HCT116 (cell line): Measurements from ENCODE around the gene AMZ2. TPM values are rescaled to one million over a fixed set of nuclear protein-coding genes. Genes with fewer than 3 reads are reported as not detected.
"Not testable (repeated sequence)": the region's sequence is repeated elsewhere in the genome, so short reads cannot be mapped to it uniquely, and the experiment has no call there.

Experiments used
- ATAC-seq: fragments of 200-7000 bp; cut with Tn5 transposase; 2 replicates; pipeline ENCODE4 v1.9.1; 2020; ENCODE audit warnings: mild to moderate bottlenecking, moderate library complexity
- BruUV-seq: library from RNA; stranded (reverse); fragments of 400-500 nt; replicated peaks from 2 replicates; lab custom pipeline; 2021; lab: Mats Ljungman, UMichigan
- CTCF ChIA-PET: fragments of 300-600 bp; sonication (Branson Sonifier 250); formaldehyde crosslinking; loops from one replicate; lab custom pipeline; 2021; ENCODE audit warnings: antibody characterized with exemption; lab: Charles Lee
- POLR2A ChIA-PET: fragments of 300-600, 350-600 bp; sonication (Branson Sonifier 250); formaldehyde crosslinking; loops from one replicate; lab custom pipeline; 2021; ENCODE audit warnings: antibody characterized with exemption; lab: Charles Lee
- RAD21 ChIA-PET, 2 experiments: fragments of 300-600 bp; sonication (Branson Sonifier 250); formaldehyde crosslinking; loops; one replicate each; lab custom pipeline; 2023; ENCODE audit warnings: low total read pairs in 2 of 2; ENCODE audit not compliant: uncharacterized antibody in 2 of 2, unreplicated experiment in 2 of 2, low non-redundant PET in 1 of 2; lab: Charles Lee
- DNase-seq: peaks from one replicate; pipeline ENCODE4 v3.0.0-alpha.2; 2010; ENCODE audit warnings: low read depth, low spot score
- H2AFZ ChIP-seq: fragments of 200-600 bp; shearing (Covaris generic), sonication (generic); 2 replicates; pipeline ENCODE4 v1.6.1; 2017; ENCODE audit warnings: low read depth, mixed run types, mixed read lengths, antibody characterized with exemption, low read length; ENCODE audit not compliant: poor library complexity, severe bottlenecking
- H3K27ac ChIP-seq: 2 replicates; pipeline ENCODE4 v1.5.1; 2012; ENCODE audit warnings: low read depth, low read length
- H3K27me3 ChIP-seq: fragments of 200-600 bp; sonication (generic); 2 replicates; pipeline ENCODE4 v1.6.1; 2016; ENCODE audit warnings: mixed run types, low read length, mixed read lengths; ENCODE audit not compliant: insufficient read depth
- H3K36me3 ChIP-seq, 2 experiments: fragments of 200-500 bp in 1 of 2; fragments of 200-600 bp in 1 of 2; sonication (Bioruptor generic) in 1 of 2; sonication (generic) in 1 of 2; 2 replicates each; pipeline versions ENCODE4 v1.5.1 to v1.6.1; 2014 to 2016; ENCODE audit warnings: low read length in 2 of 2, inconsistent platforms in 1 of 2, mixed read lengths in 1 of 2, mixed run types in 1 of 2; ENCODE audit not compliant: insufficient read depth in 2 of 2, control insufficient read depth in 1 of 2
- H3K4me1 ChIP-seq, 2 experiments: fragments of 200-600 bp in 1 of 2; sonication (generic) in 1 of 2; 2 replicates each; pipeline versions ENCODE4 v1.5.1 to v1.6.1; 2012 to 2017; ENCODE audit warnings: low read length in 2 of 2, inconsistent platforms in 1 of 2, mild to moderate bottlenecking in 1 of 2, mixed read lengths in 1 of 2, mixed run types in 1 of 2, moderate library complexity in 1 of 2; ENCODE audit not compliant: insufficient read depth in 2 of 2, control insufficient read depth in 1 of 2
- H3K4me2 ChIP-seq: fragments of 200-600 bp; sonication (generic); 2 replicates; pipeline ENCODE4 v1.6.1; 2017; ENCODE audit warnings: mixed run types, low read length, mixed read lengths
- H3K4me3 ChIP-seq, 2 experiments: fragments of 200-600 bp in 1 of 2; sonication (generic) in 1 of 2; replicated peaks in 1 of 2; 2 replicates each; pipeline ENCODE4 v1.5.1; 2011 to 2016; ENCODE audit warnings: low read length in 2 of 2, control low read depth in 1 of 2, low read depth in 1 of 2, mild to moderate bottlenecking in 1 of 2, mixed read lengths in 1 of 2, mixed run types in 1 of 2
- H3K79me2 ChIP-seq: fragments of 200-600 bp; sonication (generic); 2 replicates; pipeline ENCODE4 v1.6.1; 2017; ENCODE audit warnings: mild to moderate bottlenecking, mixed run types, low read length, moderate library complexity, mixed read lengths; ENCODE audit not compliant: insufficient read depth
- H3K9ac ChIP-seq: fragments of 200-600 bp; sonication (generic); 2 replicates; pipeline ENCODE4 v1.6.1; 2016; ENCODE audit warnings: low read length, mixed read lengths
- H3K9me2 ChIP-seq: fragments of 200-600 bp; sonication (generic), shearing (Covaris generic); 2 replicates; pipeline ENCODE4 v1.6.1; 2017; ENCODE audit warnings: mixed run types, mild to moderate bottlenecking, moderate library complexity; ENCODE audit not compliant: insufficient read depth
- H3K9me3 ChIP-seq, 2 experiments: fragments of 200-500 bp in 1 of 2; fragments of 200-600 bp in 1 of 2; sonication (Bioruptor generic) in 1 of 2; sonication (generic) in 1 of 2; 2 replicates each; pipeline ENCODE4 v1.6.1; 2014 to 2017; ENCODE audit warnings: low read length in 2 of 2, mixed read lengths in 2 of 2, inconsistent platforms in 1 of 2, low read depth in 1 of 2, mild to moderate bottlenecking in 1 of 2, mixed run types in 1 of 2, moderate library complexity in 1 of 2; ENCODE audit not compliant: control insufficient read depth in 1 of 2, insufficient read depth in 1 of 2
- H4K20me1 ChIP-seq: fragments of 200-600 bp; sonication (generic), shearing (Covaris generic); 2 replicates; pipeline ENCODE4 v1.6.1; 2017; ENCODE audit warnings: mixed run types, mild to moderate bottlenecking, moderate library complexity; ENCODE audit not compliant: insufficient read depth
- CTCF ChIP-seq, 3 experiments: fragments of 200-600 bp in 1 of 3; sonication (generic) in 1 of 3; IDR thresholded peaks in 2 of 3; conservative IDR thresholded peaks in 1 of 3; 2 replicates each; pipeline ENCODE4 v1.5.1; 2012 to 2017; ENCODE audit warnings: low read depth in 2 of 3, low read length in 2 of 3, antibody characterized with exemption in 1 of 3, borderline replicate concordance in 1 of 3, control low read depth in 1 of 3, mild to moderate bottlenecking in 1 of 3, mixed read lengths in 1 of 3, mixed run types in 1 of 3, moderate library complexity in 1 of 3; ENCODE audit not compliant: insufficient read depth in 1 of 3
- ELF1 ChIP-seq: IDR thresholded peaks from 2 replicates; pipeline ENCODE4 v1.6.1; 2012; ENCODE audit warnings: low read depth, borderline replicate concordance
- JUND ChIP-seq: IDR thresholded peaks from 2 replicates; pipeline ENCODE4 v1.6.1; 2012
- POLR2A ChIP-seq: IDR thresholded peaks from 2 replicates; pipeline ENCODE4 v1.7.0; 2011; ENCODE audit warnings: borderline replicate concordance; ENCODE audit not compliant: insufficient read depth, insufficient read length; ENCODE audit errors: extremely low read depth
- RAD21 ChIP-seq: IDR thresholded peaks from 2 replicates; pipeline ENCODE4 v1.6.1; 2012; ENCODE audit warnings: low read depth, mild to moderate bottlenecking
- SP1 ChIP-seq: IDR thresholded peaks from 2 replicates; pipeline ENCODE4 v1.6.1; 2012; ENCODE audit warnings: low read depth
- YY1 ChIP-seq: IDR thresholded peaks from 2 replicates; pipeline ENCODE4 v1.6.1; 2011; ENCODE audit warnings: low read length, low read depth, moderate library complexity, mild to moderate bottlenecking; ENCODE audit not compliant: insufficient replicate concordance; ENCODE audit errors: extremely low read depth
- intact Hi-C: fragments of 100-400 bp; cut with micrococcal nuclease; formaldehyde crosslinking; loops from 2 replicates; pipeline ENCODE4 v1.10.0; 2022
- total RNA-seq: library from RNA; stranded (reverse); gene quantifications from one replicate; pipeline ENCODE4 v1.2.1, GENCODE V29; 2021; ENCODE audit not compliant: unreplicated experiment

Gene AMZ2
- total RNA-seq, 1 experiment from 2014 or later = 131 TPM

- no peak overlapping the region for H3K9ac ChIP-seq
- ChIA-PET CTCF (interaction anchor here (1.4 kb wide), 1 partner anchor 126 kb away, joined by 5 read pairs; no protein-coding TSS in a partner anchor), RAD21 (no interaction called here), POLR2A (no interaction called here)
- H3K9me3 ChIP-seq = peaks cover 0 to 4% of the 10 kb centered on the region in 2 experiments; a peak in 1 of 4 replicates
- no peak overlapping the region for H3K27ac ChIP-seq
- no peak overlapping the region for H2AFZ ChIP-seq
- no peaks in the 10 kb centered on the region for H3K36me3 ChIP-seq
- intact Hi-C loops = no loop called here
- H3K4me1 ChIP-seq = no peaks in the 10 kb centered on the region
- H3K4me2 ChIP-seq = no peak overlapping the region
- H3K27me3 ChIP-seq = no peaks in the 10 kb centered on the region
- no TSS peak for BruUV-seq
- TF ChIP-seq POLR2A (no peak), ELF1 (no peak), CTCF (IDR thresholded peaks at IDR 0.05 in 2 of 3, conservative IDR thresholded peaks at IDR 0.05 in 1 of 3; ENCODE audit: borderline replicate concordance in 1 of 3, insufficient read depth in 1 of 3, low read depth in 2 of 3, low read length in 2 of 3) (no peak), RAD21 (no peak), SP1 (no peak), YY1 (no peak), JUND (no peak)
- H3K79me2 ChIP-seq = no peaks in the 10 kb centered on the region
- no peaks in the 10 kb centered on the region for H4K20me1 ChIP-seq
- no peak for ATAC-seq
- no peak for DNase-seq
- H3K4me3 ChIP-seq = no peak overlapping the region
- no peaks in the 10 kb centered on the region for H3K9me2 ChIP-seq
These were observed 25.9 kb downstream of the AMZ2 start for GRCh38 chr17:68273722-68274121.

- CTCF ChIA-PET, H3K27me3 ChIP-seq, ATAC-seq, H3K4me1 ChIP-seq, H3K27ac ChIP-seq, BruUV-seq, H3K4me2 ChIP-seq, H3K79me2 ChIP-seq, H3K4me3 ChIP-seq, H3K36me3 ChIP-seq, H3K9me2 ChIP-seq, H3K9me3 ChIP-seq, H3K9ac ChIP-seq, H2AFZ ChIP-seq, DNase-seq, POLR2A ChIA-PET, intact Hi-C loops, RAD21 ChIA-PET, H4K20me1 ChIP-seq: not testable (repeated sequence)
These were observed 28.5 kb downstream of the AMZ2 start for GRCh38 chr17:68276339-68276738.
